Thyroid gland (tissue), 4 donors: ENCODE measurements around the gene DICER1. TPM values are rescaled to one million over a fixed set of nuclear protein-coding genes. Genes with fewer than 3 reads are reported as not detected.
A peak's percentile ranks its signal among the peaks of the same experiment; 100 is the strongest.

ENCODE experiments used
- DNase-seq, 2 donors: peaks; one replicate each; pipeline ENCODE4 v3.0.0-alpha.2; 2019
- H3K27ac ChIP-seq, 3 donors: fragments of 200-600 bp; sonication (generic); 1 replicate in 2 of 3; 2 replicates in 1 of 3; pipeline ENCODE4 v1.5.1; 2016 to 2019; ENCODE audit warnings: mild to moderate bottlenecking in 1 of 3, moderate library complexity in 1 of 3
- H3K27me3 ChIP-seq: fragments of 200-600 bp; sonication (generic); one replicate; pipeline ENCODE4 v1.5.1; 2019
- H3K36me3 ChIP-seq, 2 donors: fragments of 200-600 bp; sonication (generic); one replicate each; pipeline ENCODE4 v1.5.1; 2016 to 2019
- H3K4me1 ChIP-seq, 2 donors: fragments of 200-600 bp; sonication (generic); one replicate each; pipeline ENCODE4 v1.5.1; 2017 to 2019
- H3K4me3 ChIP-seq, 3 donors: fragments of 200-600 bp; sonication (generic); replicated peaks in 1 of 3; 1 replicate in 2 of 3; 2 replicates in 1 of 3; pipeline ENCODE4 v1.5.1; 2016; ENCODE audit warnings: mild to moderate bottlenecking in 1 of 3
- H3K9me3 ChIP-seq: fragments of 200-600 bp; sonication (generic); one replicate; pipeline ENCODE4 v1.5.1; 2017
- CTCF ChIP-seq, 6 experiments: fragments of 200-600 bp in 3 of 6; fragments of 450-650 bp in 3 of 6; sonication (generic) in 3 of 6; IDR thresholded peaks; one replicate each; pipeline ENCODE4 v1.5.1; 2016 to 2019; ENCODE audit warnings: antibody characterized with exemption in 6 of 6, mild to moderate bottlenecking in 2 of 6, inconsistent platforms in 1 of 6, moderate library complexity in 1 of 6
- POLR2A ChIP-seq, 2 donors: fragments of 450-650 bp; IDR thresholded peaks; one replicate each; pipeline ENCODE4 v1.6.1; 2017; ENCODE audit warnings: antibody characterized with exemption in 2 of 2, mild to moderate bottlenecking in 2 of 2, moderate library complexity in 1 of 2
- WGBS, 2 donors: methylation state at CpG; one replicate each; pipeline ENCODE4 v1.1.5; 2017; 5-methylcytosine and 5-hydroxymethylcytosine counted together
- intact Hi-C: fragments of 100-400 bp; cut with DNase I; formaldehyde crosslinking; loops from one replicate; pipeline ENCODE4 v1.15.1; 2023
- total RNA-seq, 4 donors: library from RNA; depleted of rRNA; stranded (reverse); fragments of >200 nt; gene quantifications; one replicate each; pipeline ENCODE4 v1.2.3, GENCODE V29; 2016

Gene DICER1
- total RNA-seq, 4 donors from 2014 or later, result 66.5 to 96.8 (median 78.8) TPM

- Histone ChIP-seq H3K27ac (no peak overlapping the region), H3K9me3 (no peaks in the 10 kb centered on the region), H3K27me3 (no peaks in the 10 kb centered on the region), H3K36me3 (peaks cover 43 to 54% of the 10 kb centered on the region in 2 donors), H3K4me3 (no peak overlapping the region), H3K4me1 (peaks cover 6% of the 10 kb centered on the region in 2 donors)
- DNase-seq, result no peak
- 84 to 85% methylated on average over 5 of the region's 5 CpGs for WGBS, 2 donors
- intact Hi-C loops, result no loop called here
- TF ChIP-seq CTCF (IDR thresholded peaks at IDR 0.05) (no peak), POLR2A (IDR thresholded peaks at IDR 0.05) (no peak)
These were observed 54.7 kb downstream of the DICER1 start for GRCh38 chr14:95102680-95103044.

GRCh38 chr14:95101736-95102679 lies 55.3 kb downstream of the DICER1 start:
- DNase-seq, result no peak
- Histone ChIP-seq H3K36me3 (peaks cover 38 to 48% of the 10 kb centered on the region in 2 donors), H3K4me1 (peaks cover 6% of the 10 kb centered on the region in 2 donors), H3K27ac (no peak overlapping the region), H3K4me3 (no peak overlapping the region), H3K27me3 (no peaks in the 10 kb centered on the region), H3K9me3 (no peaks in the 10 kb centered on the region)
- intact Hi-C loops, result no loop called here
- TF ChIP-seq POLR2A (IDR thresholded peaks at IDR 0.05) (no peak), CTCF (IDR thresholded peaks at IDR 0.05) (no peak)
- WGBS, 2 donors, result 85 to 87% methylated on average over 10 of the region's 10 CpGs

- Histone ChIP-seq H3K9me3 (no peaks in the 10 kb centered on the region), H3K4me3 (no peak overlapping the region), H3K27ac (no peak overlapping the region), H3K36me3 (peaks cover 28 to 29% of the 10 kb centered on the region in 2 donors), H3K4me1 (peaks cover 6% of the 10 kb centered on the region in 2 donors), H3K27me3 (no peaks in the 10 kb centered on the region)
- TF ChIP-seq CTCF (IDR thresholded peaks at IDR 0.05), result peak in 5 of 6 experiments; percentile 50 to 77 (median 53)
- no peak for TF ChIP-seq POLR2A (IDR thresholded peaks at IDR 0.05)
- intact Hi-C loops, result loop anchor here (10.0 kb wide), 1 partner anchor 404 kb away; no protein-coding TSS in a partner anchor
- peak; percentile 72 to 78 for DNase-seq
- WGBS, 2 donors, result 30 to 43% methylated on average over 3 of the region's 3 CpGs
These were observed 58.2 kb downstream of the DICER1 start for GRCh38 chr14:95098984-95099599.

DNA sequence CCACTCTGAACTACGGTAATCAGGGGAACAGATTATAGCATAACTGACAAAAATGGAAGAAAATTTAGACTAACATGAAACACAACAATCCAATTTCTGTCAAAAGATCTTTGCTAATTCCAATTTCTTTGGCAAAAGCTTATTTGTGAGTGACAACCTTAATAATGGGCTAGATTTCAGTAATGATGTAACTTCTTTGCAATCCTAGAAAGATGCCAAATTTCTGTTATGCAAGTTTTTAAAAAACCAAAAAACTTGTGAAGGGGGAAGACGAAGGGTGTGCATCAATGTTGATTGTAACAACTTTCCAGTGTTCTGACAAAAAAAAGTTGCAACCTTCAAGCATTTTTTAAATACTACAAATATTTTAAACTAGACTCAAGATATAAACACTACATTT lies 59.9 kb downstream of the DICER1 start:
- H3K9me3 ChIP-seq, result no peaks in the 10 kb centered on the region
- no peak for TF ChIP-seq CTCF (IDR thresholded peaks at IDR 0.05)
- TF ChIP-seq POLR2A (IDR thresholded peaks at IDR 0.05), result no peak
- H3K4me1 ChIP-seq, result peaks cover 6 to 11% of the 10 kb centered on the region in 2 donors
- H3K27me3 ChIP-seq, result no peaks in the 10 kb centered on the region
- whole genome bisulfite sequencing, 2 donors, result 75 to 78% methylated on average over 2 of the region's 2 CpGs
- no peak overlapping the region for H3K4me3 ChIP-seq
- H3K36me3 ChIP-seq, result peaks cover 18 to 25% of the 10 kb centered on the region in 2 donors
- no peak for DNase-seq
- intact Hi-C loops, result loop anchor here (10.0 kb wide), 1 partner anchor 403 kb away; no protein-coding TSS in a partner anchor
- no peak overlapping the region for H3K27ac ChIP-seq
